ENCODE measurements around the gene PLAAT4.
"Not testable (repeated sequence)": the region's sequence is repeated elsewhere in the genome, so short reads cannot be mapped to it uniquely, and the experiment has no call there.

The PLAAT4 gene

GRCh38 chr11:63573881-63574855, 37.6 kb downstream of the PLAAT4 start:
- DNase-seq, result peak; percentile 62

GRCh38 chr11:63574856-63575602, 38.4 kb downstream of the PLAAT4 start:
- no peak for DNase-seq

- DNase-seq, result not testable (repeated sequence)
Measured at GRCh38 chr11:63578882-63579281, 42.3 kb downstream of the PLAAT4 start.

- DNase-seq, result not testable (repeated sequence)
Measured at GRCh38 chr11:63581224-63581623, 44.6 kb downstream of the PLAAT4 start.

- no peak for DNase-seq
Measured at GRCh38 chr11:63583357-63583677, 46.7 kb downstream of the PLAAT4 start.

GRCh38 chr11:63586451-63587166, 50.0 kb downstream of the PLAAT4 start:
- DNase-seq, result no peak

- no peak for DNase-seq
Measured at GRCh38 chr11:63589000-63589399, 52.4 kb downstream of the PLAAT4 start.

GRCh38 chr11:63590024-63590788, 53.6 kb downstream of the PLAAT4 start:
- DNase-seq, result no peak

GRCh38 chr11:63592975-63593395, 56.4 kb downstream of the PLAAT4 start:
- no peak for DNase-seq

- no peak for DNase-seq
Measured at GRCh38 chr11:63595296-63595695, 58.7 kb downstream of the PLAAT4 start.
